ENCODE results near the gene CDON.

CDON gene

GRCh38 chr11:126083829-126084607, 21.4 kb upstream of the CDON start:
- DNase-seq: no peak

- DNase-seq: no peak
Observed at GRCh38 chr11:126082251-126083109, 19.8 kb upstream of the CDON start.

GRCh38 chr11:126081915-126082250, 19.2 kb upstream of the CDON start:
- no peak for DNase-seq

GRCh38 chr11:126080161-126080941, 17.7 kb upstream of the CDON start:
- DNase-seq: no peak

- DNase-seq: no peak
Observed at GRCh38 chr11:126079621-126080124, 17.0 kb upstream of the CDON start.

GRCh38 chr11:126076641-126077040, 14.0 kb upstream of the CDON start:
- no peak for DNase-seq

- DNase-seq: no peak
Observed at GRCh38 chr11:126072801-126073594, 10.3 kb upstream of the CDON start.

GRCh38 chr11:126072141-126072741, 9.6 kb upstream of the CDON start:
- no peak for DNase-seq

GRCh38 chr11:126063507-126063852, 814 bp upstream of the CDON start:
- no peak for DNase-seq

- no peak for DNase-seq
Observed at GRCh38 chr11:126061707-126062678, 673 bp downstream of the CDON start.

- DNase-seq: no peak
Observed at GRCh38 chr11:126060757-126061171, 1.9 kb downstream of the CDON start.

- no peak for DNase-seq
Observed at GRCh38 chr11:126059238-126059781, 3.4 kb downstream of the CDON start.

GRCh38 chr11:126058105-126058874, 4.4 kb downstream of the CDON start:
- no peak for DNase-seq

- DNase-seq: no peak
Observed at GRCh38 chr11:126054882-126055281, 7.8 kb downstream of the CDON start.

GRCh38 chr11:126054408-126054807, 8.3 kb downstream of the CDON start:
- DNase-seq: no peak

- DNase-seq: no peak
Observed at GRCh38 chr11:126053415-126054286, 9.0 kb downstream of the CDON start.

- DNase-seq: no peak
Observed at GRCh38 chr11:126051117-126051516, 11.5 kb downstream of the CDON start.

GRCh38 chr11:126049159-126049558, 13.5 kb downstream of the CDON start:
- no peak for DNase-seq

- no peak for DNase-seq
Observed at GRCh38 chr11:126048197-126048596, 14.5 kb downstream of the CDON start.
